ENCODE data around the gene WFDC2.

DNA sequence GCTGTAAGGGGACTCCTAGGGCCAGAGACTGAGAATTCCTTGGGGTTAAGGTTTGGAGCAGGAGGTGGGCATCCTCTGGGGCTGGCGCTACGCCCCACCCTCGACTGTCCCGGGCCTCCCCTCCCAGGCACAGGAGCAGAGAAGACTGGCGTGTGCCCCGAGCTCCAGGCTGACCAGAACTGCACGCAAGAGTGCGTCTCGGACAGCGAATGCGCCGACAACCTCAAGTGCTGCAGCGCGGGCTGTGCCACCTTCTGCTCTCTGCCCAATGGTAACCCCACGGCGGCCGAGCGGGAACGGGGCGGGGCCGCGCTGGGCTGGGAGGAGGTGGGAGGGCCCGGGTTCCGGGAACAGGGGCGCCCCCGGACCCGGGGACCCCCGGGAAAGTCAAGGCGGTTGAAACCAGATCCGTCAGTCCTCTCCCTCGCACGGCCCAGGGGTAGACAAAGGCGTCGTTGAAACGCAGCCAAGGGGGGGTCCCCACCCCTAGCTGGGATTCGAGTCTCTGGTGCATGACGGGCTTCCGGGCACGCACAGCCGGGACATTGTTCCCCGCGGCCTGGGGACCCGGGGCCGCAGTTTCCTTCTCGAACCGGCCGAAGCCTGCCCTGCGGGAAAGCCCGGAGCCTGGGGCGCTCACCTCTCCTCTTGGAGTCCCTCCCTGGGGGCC lies 844 bp downstream of the WFDC2 start:
- TF ChIP-seq CTCF (IDR thresholded peaks at IDR 0.05; ENCODE audit: low read depth, low read length, poor library complexity, severe bottlenecking) (no peak), EZH2phosphoT487 (IDR thresholded peaks at IDR 0.05; ENCODE audit: borderline replicate concordance, low read length) (no peak)
